ENCODE results near the gene MPP2. TPM values are rescaled to one million over a fixed set of nuclear protein-coding genes. Genes with fewer than 3 reads are reported as not detected.
"Not testable (repeated sequence)": the region's sequence is repeated elsewhere in the genome, so short reads cannot be mapped to it uniquely, and the experiment has no call there.

Gene MPP2
- total RNA-seq, 1 donor from 2014 or later: 3.0 TPM

GRCh38 chr17:43928609-43929008 lies 21.3 kb upstream of the MPP2 start:
- no peak for DNase-seq

- not testable (repeated sequence) for DNase-seq
Measured at GRCh38 chr17:43927929-43928328, 20.6 kb upstream of the MPP2 start.

GRCh38 chr17:43927060-43927864 lies 19.9 kb upstream of the MPP2 start:
- DNase-seq: no peak

- no peak for DNase-seq
Measured at GRCh38 chr17:43924558-43924957, 17.2 kb upstream of the MPP2 start.

GRCh38 chr17:43920500-43921095 lies 13.3 kb upstream of the MPP2 start:
- DNase-seq: no peak

GRCh38 chr17:43918026-43918389 lies 10.7 kb upstream of the MPP2 start:
- DNase-seq: no peak

- DNase-seq: no peak
Measured at GRCh38 chr17:43917348-43918025, 10.2 kb upstream of the MPP2 start.

GRCh38 chr17:43917016-43917347 lies 9.6 kb upstream of the MPP2 start:
- DNase-seq: no peak

- no peak for DNase-seq
Measured at GRCh38 chr17:43916385-43916784, 9.0 kb upstream of the MPP2 start.

GRCh38 chr17:43915559-43915958 lies 8.2 kb upstream of the MPP2 start:
- DNase-seq: no peak

GRCh38 chr17:43914451-43914850 lies 7.1 kb upstream of the MPP2 start:
- no peak for DNase-seq

- DNase-seq: no peak
Measured at GRCh38 chr17:43913584-43913983, 6.2 kb upstream of the MPP2 start.

- no peak for DNase-seq
Measured at GRCh38 chr17:43912635-43913304, 5.4 kb upstream of the MPP2 start.

GRCh38 chr17:43911904-43912303 lies 4.6 kb upstream of the MPP2 start:
- DNase-seq: no peak

GRCh38 chr17:43909537-43910231 lies 2.3 kb upstream of the MPP2 start:
- DNase-seq: no peak

- DNase-seq: peak; percentile 75
Measured at GRCh38 chr17:43907998-43908721, 824 bp upstream of the MPP2 start.

- no peak for DNase-seq
Measured at GRCh38 chr17:43906951-43907424, 348 bp downstream of the MPP2 start.

- peak; percentile 31 for DNase-seq
Measured at GRCh38 chr17:43905985-43906852, 1.1 kb downstream of the MPP2 start.

- no peak for DNase-seq
Measured at GRCh38 chr17:43905400-43905984, 1.8 kb downstream of the MPP2 start.
